Measurements from ENCODE around the gene RHBDD2.
"Not testable (repeated sequence)": the region's sequence is repeated elsewhere in the genome, so short reads cannot be mapped to it uniquely, and the experiment has no call there.

DNA sequence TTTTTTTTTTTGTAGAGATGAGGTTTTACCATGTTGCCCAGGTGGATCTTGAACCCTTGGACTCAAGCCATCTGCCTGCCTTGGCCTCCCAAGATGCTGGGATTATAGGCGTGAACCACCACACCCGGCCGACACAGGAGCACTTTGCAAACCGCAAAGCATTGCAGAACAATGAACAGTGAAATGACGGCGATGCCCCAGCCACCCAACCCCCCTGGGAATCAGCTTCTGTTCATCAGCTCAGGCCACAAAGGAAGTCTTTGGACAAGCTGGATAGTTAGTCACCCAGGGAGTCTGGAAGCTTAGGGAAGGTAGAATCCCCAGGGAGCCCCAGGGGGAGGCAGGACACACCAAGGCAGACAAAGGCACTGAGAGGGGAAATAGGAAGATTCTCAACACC, 49.2 kb upstream of the RHBDD2 start:
- TF ChIP-seq POLR2AphosphoS5, POLR2A (IDR thresholded peaks at IDR 0.05): not testable (repeated sequence)

All from spleen (tissue), 3 donors.